ENCODE results near the gene CNPY3.
"Not testable (repeated sequence)": the region's sequence is repeated elsewhere in the genome, so short reads cannot be mapped to it uniquely, and the experiment has no call there.

CNPY3 gene

GRCh38 chr6:42916288-42916687 lies 13.0 kb upstream of the CNPY3 start:
- DNase-seq: no peak

GRCh38 chr6:42921801-42922200 lies 7.5 kb upstream of the CNPY3 start:
- no peak for DNase-seq

- no peak for DNase-seq
Observed at GRCh38 chr6:42923666-42924065, 5.6 kb upstream of the CNPY3 start.

- DNase-seq: no peak
Observed at GRCh38 chr6:42925248-42925857, 3.9 kb upstream of the CNPY3 start.

- peak in 1 of 2 experiments; percentile 75 for DNase-seq
Observed at GRCh38 chr6:42929821-42930360, 611 bp downstream of the CNPY3 start.

- DNase-seq: no peak
Observed at GRCh38 chr6:42932412-42932811, 3.1 kb downstream of the CNPY3 start.

DNA sequence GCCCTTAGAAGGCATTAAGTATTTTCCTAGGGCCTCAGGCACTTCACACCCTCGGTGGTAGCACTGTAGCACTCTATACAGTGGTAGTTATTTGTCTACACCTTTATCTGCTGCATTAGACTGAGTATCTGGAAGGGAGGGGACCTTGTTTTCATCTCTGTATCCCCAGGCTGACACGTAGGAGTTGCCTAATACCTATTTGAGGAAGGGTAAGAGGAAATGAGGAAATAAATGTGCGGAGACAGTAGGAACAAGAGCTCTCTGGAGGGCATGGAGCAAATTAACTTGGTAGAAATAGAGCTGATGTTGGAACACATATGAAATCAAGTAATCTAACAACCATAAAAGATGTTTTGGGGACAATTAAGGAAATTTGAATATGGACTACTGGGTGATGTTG lies 3.9 kb downstream of the CNPY3 start:
- no peak for DNase-seq

GRCh38 chr6:42935322-42935721 lies 6.0 kb downstream of the CNPY3 start:
- DNase-seq: no peak

GRCh38 chr6:42936398-42936797 lies 7.1 kb downstream of the CNPY3 start:
- DNase-seq: no peak

- no peak for DNase-seq
Observed at GRCh38 chr6:42937548-42938427, 8.5 kb downstream of the CNPY3 start.

- no peak for DNase-seq
Observed at GRCh38 chr6:42938428-42938796, 9.1 kb downstream of the CNPY3 start.

- no peak for DNase-seq
Observed at GRCh38 chr6:42938987-42939809, 9.9 kb downstream of the CNPY3 start.

DNA sequence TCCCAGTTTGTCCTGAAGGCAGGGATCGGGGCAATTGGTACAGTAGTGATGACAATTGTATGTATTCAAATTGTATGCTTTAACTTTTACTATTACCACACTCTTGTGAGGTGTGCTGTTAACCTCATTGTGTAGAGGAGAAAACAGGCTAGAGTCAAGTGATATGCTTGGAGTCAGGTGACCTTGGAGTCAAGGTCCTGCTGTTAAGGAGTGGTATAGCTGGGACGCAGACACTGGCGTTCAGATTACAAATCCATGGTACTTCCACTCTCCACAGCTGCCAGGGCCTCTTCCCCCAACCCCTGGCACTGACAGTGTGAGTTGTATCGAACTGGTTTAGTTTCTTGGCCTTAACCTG lies 10.5 kb downstream of the CNPY3 start:
- DNase-seq: no peak

GRCh38 chr6:42940493-42941045 lies 11.3 kb downstream of the CNPY3 start:
- no peak for DNase-seq

DNA sequence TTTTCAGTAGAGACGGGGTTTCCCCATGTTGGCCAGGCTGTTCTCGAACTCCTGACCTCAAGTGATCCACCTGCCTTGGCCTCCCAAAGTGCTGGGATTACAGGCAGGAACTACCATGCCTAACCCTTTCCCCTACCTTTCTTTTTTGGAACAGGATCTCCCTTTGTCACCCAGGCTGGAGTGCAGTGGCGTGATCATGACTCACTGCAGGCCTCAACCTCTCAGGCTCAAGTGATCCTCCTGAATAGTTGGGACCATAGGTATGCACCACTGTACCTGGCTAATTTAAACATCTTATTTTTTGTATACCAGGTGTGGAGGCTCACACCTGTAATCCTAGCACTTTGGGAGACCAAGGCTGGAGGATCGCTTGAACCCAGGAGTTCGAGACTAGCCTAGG lies 12.1 kb downstream of the CNPY3 start:
- DNase-seq: not testable (repeated sequence)

DNA sequence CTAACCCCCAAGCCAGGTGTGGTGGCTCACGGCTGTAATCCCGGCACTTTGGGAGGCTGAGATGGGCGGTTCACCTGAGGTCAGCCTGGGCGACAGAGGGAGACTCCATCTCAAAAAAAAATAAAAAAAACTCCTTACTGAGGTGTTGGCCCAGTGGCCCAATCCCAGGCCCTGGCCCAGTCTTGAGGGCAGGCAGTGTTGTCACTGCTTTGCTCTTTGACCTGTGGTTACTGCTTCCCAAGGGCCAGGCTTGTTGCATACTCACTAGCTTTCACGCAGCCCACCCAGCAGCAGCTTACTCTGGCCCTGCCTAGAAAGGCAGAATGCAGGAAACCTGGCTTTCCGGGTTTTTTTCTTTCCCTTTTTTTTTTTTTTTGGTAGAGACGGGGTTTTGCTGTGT lies 13.2 kb downstream of the CNPY3 start:
- DNase-seq: no peak

- DNase-seq: no peak
Observed at GRCh38 chr6:42947950-42948349, 18.7 kb downstream of the CNPY3 start.

DNA sequence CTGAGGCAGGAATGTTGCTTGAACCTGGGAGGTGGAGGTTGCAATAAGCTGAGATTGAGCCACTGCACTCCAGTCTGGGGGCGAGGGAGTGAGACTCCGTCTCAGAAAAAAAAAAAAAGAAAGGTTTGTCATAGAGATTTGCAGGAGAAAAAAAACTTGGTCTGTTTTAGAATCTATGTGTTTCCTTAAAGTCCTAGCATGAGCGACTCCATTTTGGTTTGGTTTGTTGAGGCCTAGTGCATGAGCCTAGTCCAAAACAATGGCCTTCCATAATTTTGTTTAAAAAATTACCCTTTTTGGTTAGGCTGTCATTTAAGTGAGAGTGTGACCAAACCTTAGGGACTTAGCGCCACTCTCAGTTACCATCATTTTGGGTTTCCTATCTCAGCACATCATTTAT lies 23.1 kb downstream of the CNPY3 start:
- no peak for DNase-seq

DNA sequence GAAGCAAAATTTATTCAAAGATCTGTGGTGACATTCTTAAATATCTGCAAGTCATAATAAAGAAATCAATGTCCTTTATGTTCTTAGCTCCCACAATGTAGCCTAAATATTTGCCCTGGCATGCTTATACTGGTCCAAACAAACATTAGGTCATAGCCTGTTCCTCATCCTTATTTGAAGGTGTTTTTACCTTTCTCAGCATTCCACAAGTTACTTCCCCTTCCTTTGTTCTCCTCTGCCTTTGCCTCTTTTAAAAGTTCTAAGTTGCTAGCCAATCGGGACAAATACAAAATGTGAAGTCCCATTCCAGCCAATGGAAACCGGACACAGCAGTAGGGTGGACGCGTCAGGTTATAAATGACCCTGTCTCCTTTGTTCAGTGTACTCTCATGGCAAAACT lies 25.1 kb downstream of the CNPY3 start:
- DNase-seq: not testable (repeated sequence)

DNA sequence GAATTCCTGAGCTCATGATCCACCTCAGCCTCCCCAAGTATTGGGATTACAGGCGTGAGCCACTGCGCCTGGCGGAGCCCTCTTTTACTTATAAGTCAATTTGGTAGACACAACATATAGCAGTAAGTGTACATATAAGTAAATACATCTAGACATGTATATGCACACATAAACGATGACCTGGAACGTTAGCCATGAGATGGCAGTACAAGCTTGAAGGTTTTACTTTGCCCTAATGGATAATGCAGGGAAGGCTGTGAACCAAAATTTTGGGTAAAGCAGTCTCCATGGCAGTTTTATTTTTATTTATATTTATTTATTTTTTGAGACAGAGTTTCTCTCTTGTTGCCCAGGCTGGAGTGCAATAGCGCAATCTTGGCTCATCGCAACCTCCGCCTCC lies 28.8 kb downstream of the CNPY3 start:
- DNase-seq: no peak

DNA sequence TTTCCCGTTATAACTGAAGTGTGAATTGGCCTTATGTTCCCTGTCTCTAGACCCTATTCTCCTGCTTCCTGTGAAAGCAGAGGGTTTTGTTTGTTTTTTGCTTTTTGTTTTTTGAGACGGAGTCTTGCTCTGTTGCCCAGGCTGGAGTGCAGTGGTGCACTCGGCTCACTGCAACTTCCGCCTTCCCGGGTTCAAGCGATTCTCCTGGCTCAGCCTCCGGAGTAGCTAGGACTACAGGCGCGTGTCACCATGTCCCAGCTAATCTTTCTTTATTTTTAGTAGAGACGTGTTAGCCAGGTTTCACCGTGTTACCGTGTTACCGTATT lies 30.6 kb downstream of the CNPY3 start:
- no peak for DNase-seq

DNA sequence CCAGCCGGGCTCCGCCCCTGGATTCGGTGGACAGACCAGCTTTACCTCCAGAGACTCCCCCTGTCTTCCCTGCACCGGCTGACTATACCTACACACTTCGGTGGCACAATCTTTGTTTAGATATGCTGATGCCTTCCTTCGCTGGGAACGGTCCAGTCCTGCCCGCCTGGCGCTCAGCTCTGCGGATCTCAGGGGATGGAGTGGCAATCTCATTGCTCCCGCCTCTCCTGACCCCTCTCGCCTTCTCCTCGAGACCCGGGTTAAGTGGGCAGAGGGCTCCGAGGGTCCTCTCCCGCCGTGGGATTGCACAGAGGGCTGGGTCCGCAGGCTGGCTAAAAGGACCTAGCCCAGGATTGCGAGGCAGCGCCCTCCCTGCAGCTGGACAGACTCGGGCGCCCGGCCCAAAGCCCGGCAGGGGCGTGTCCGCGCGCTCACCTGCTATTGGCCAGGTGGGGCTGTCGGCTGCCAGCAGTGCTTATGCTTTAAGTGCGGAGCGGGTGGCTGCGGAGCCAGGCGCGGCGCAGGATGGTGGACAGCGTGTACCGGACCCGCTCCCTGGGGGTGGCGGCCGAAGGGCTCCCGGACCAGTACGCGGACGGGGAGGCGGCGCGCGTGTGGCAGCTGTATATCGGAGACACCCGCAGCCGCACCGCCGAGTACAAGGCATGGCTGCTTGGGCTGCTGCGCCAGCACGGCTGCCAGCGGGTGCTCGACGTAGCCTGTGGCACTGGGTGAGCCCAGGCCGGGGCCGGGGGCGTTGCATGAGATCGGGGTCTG lies 31.2 kb downstream of the CNPY3 start, which contains the start of gene GNMT:
Gene GNMT, plus strand, starts transcription at position 512 of the 777 bp plus-strand sequence. Its CDS starts 14 bp downstream, at position 526.
- DNase-seq: peak; percentile 32 to 78
